OCI-LY1 (cell line): ENCODE data around the gene SUV39H2.
A peak's percentile ranks its signal among the peaks of the same experiment; 100 is the strongest.
"Not testable (repeated sequence)": the region's sequence is repeated elsewhere in the genome, so short reads cannot be mapped to it uniquely, and the experiment has no call there.

Experiments used
- H2AFZ ChIP-seq: fragments of 200-600 bp; sonication (generic), shearing (Covaris generic); 2 replicates; pipeline ENCODE4 v1.6.0; 2014; ENCODE audit warnings: antibody characterized with exemption, mild to moderate bottlenecking, low read length
- H3F3A ChIP-seq: fragments of 200-600 bp; sonication (generic), shearing (Covaris generic); 2 replicates; pipeline ENCODE4 v1.6.0; 2014; ENCODE audit warnings: mild to moderate bottlenecking, antibody characterized with exemption, low read length, moderate library complexity; ENCODE audit not compliant: insufficient read depth
- H3K27ac ChIP-seq: fragments of 200-600 bp; sonication (generic); 2 replicates; pipeline ENCODE4 v1.5.1; 2014; ENCODE audit warnings: low read length, mixed run types, mild to moderate bottlenecking, low read depth; ENCODE audit not compliant: poor library complexity, severe bottlenecking
- H3K27me3 ChIP-seq: fragments of 200-600 bp; sonication (generic); 2 replicates; pipeline ENCODE4 v1.6.0; 2014; ENCODE audit warnings: antibody characterized with exemption, mild to moderate bottlenecking, low read length, moderate library complexity; ENCODE audit not compliant: insufficient read depth
- H3K36me3 ChIP-seq: fragments of 200-600 bp; sonication (generic); 2 replicates; pipeline ENCODE4 v1.6.1; 2014; ENCODE audit warnings: mild to moderate bottlenecking, antibody characterized with exemption, low read length, moderate library complexity, mixed read lengths; ENCODE audit not compliant: insufficient read depth
- H3K4me1 ChIP-seq: fragments of 200-600 bp; sonication (generic); 2 replicates; pipeline ENCODE4 v1.5.1; 2014; ENCODE audit warnings: mild to moderate bottlenecking, low read length, moderate library complexity; ENCODE audit not compliant: insufficient read depth, severe bottlenecking
- H3K4me2 ChIP-seq: fragments of 200-600 bp; sonication (generic), shearing (Covaris generic); 2 replicates; pipeline ENCODE4 v1.6.1; 2014; ENCODE audit warnings: low read length
- H3K4me3 ChIP-seq: fragments of 200-600 bp; sonication (generic); 2 replicates; pipeline ENCODE4 v1.5.1; 2014; ENCODE audit warnings: low read length, low read depth, mild to moderate bottlenecking, mixed read lengths; ENCODE audit not compliant: poor library complexity, severe bottlenecking
- H3K79me2 ChIP-seq: fragments of 200-600 bp; shearing (Covaris generic); 2 replicates; pipeline ENCODE4 v1.6.1; 2016; ENCODE audit warnings: mixed run types, low read length, mixed read lengths; ENCODE audit not compliant: insufficient read depth
- H3K9ac ChIP-seq: fragments of 200-600 bp; sonication (generic), shearing (Covaris generic); 2 replicates; pipeline ENCODE4 v1.6.1; 2014; ENCODE audit warnings: mild to moderate bottlenecking, low read length, mixed read lengths
- H3K9me2 ChIP-seq: fragments of 200-600 bp; sonication (generic), shearing (Covaris generic); 2 replicates; pipeline ENCODE4 v1.6.1; 2014; ENCODE audit warnings: low read depth, mild to moderate bottlenecking, low read length, mixed read lengths
- H3K9me3 ChIP-seq: fragments of 200-600 bp; shearing (Covaris generic); 2 replicates; pipeline ENCODE4 v1.6.1; 2014; ENCODE audit warnings: low read length, mixed read lengths
- H4K20me1 ChIP-seq: fragments of 200-600 bp; sonication (generic), shearing (Covaris generic); 2 replicates; pipeline ENCODE4 v1.6.0; 2016; ENCODE audit warnings: mild to moderate bottlenecking, low read length; ENCODE audit not compliant: insufficient read depth
- CTCF ChIP-seq: fragments of 200-600 bp; sonication (generic), shearing (Covaris generic); IDR thresholded peaks from 2 replicates; pipeline ENCODE4 v1.5.1; 2017; ENCODE audit warnings: mild to moderate bottlenecking, antibody characterized with exemption, low read length, moderate library complexity, mixed read lengths
- EZH2 ChIP-seq: fragments of 200-600 bp; sonication (generic), shearing (Covaris generic); IDR thresholded peaks from 2 replicates; pipeline ENCODE4 v1.8.0; 2017; ENCODE audit warnings: borderline replicate concordance, mixed run types, mild to moderate bottlenecking, antibody characterized with exemption, low read length, moderate library complexity, mixed read lengths

Gene SUV39H2

GRCh38 chr10:14926722-14927416 lies 48.2 kb downstream of the SUV39H2 start:
- Histone ChIP-seq H3K4me3 (no peak overlapping the region), H3F3A (no peaks in the 10 kb centered on the region), H3K4me2 (no peak overlapping the region)

GRCh38 chr10:14930610-14931009 lies 51.9 kb downstream of the SUV39H2 start:
- no peaks in the 10 kb centered on the region for H3K9me2 ChIP-seq
- no peaks in the 10 kb centered on the region for H3K79me2 ChIP-seq
- H3K4me2 ChIP-seq = no peak overlapping the region
- no peak overlapping the region for H3K27ac ChIP-seq
- H4K20me1 ChIP-seq = no peaks in the 10 kb centered on the region
- no peaks in the 10 kb centered on the region for H3K27me3 ChIP-seq
- H3K36me3 ChIP-seq = peaks cover 93% of the 10 kb centered on the region
- TF ChIP-seq CTCF (no peak), EZH2 (no peak)
- no peaks in the 10 kb centered on the region for H3K4me1 ChIP-seq
- H3K9ac ChIP-seq = no peak overlapping the region
- no peak overlapping the region for H3K4me3 ChIP-seq
- H3K9me3 ChIP-seq = no peaks in the 10 kb centered on the region
- H2AFZ ChIP-seq = no peak overlapping the region
- H3F3A ChIP-seq = no peaks in the 10 kb centered on the region

More at GRCh38 chr10:14926722-14927416, 48.2 kb downstream of the SUV39H2 start:
- Histone ChIP-seq H3K36me3 (peaks cover 94% of the 10 kb centered on the region), H3K4me1 (no peaks in the 10 kb centered on the region), H3K27me3 (no peaks in the 10 kb centered on the region), H3K79me2 (no peaks in the 10 kb centered on the region), H3K27ac (no peak overlapping the region), H3K9me3 (no peaks in the 10 kb centered on the region), H2AFZ (no peak overlapping the region), H3K9ac (no peak overlapping the region), H3K9me2 (no peaks in the 10 kb centered on the region), H4K20me1 (no peaks in the 10 kb centered on the region)
- no peak for TF ChIP-seq EZH2
- TF ChIP-seq CTCF = no peak

GRCh38 chr10:14936584-14936983 lies 57.9 kb downstream of the SUV39H2 start:
- Histone ChIP-seq H3K9me3 (no peaks in the 10 kb centered on the region), H4K20me1 (no peaks in the 10 kb centered on the region), H3K79me2 (no peaks in the 10 kb centered on the region), H2AFZ (no peak overlapping the region), H3K9me2 (no peaks in the 10 kb centered on the region), H3K27ac (no peak overlapping the region), H3K36me3 (peaks cover 75% of the 10 kb centered on the region), H3K4me1 (no peaks in the 10 kb centered on the region), H3K9ac (no peak overlapping the region), H3F3A (no peaks in the 10 kb centered on the region), H3K27me3 (no peaks in the 10 kb centered on the region), H3K4me2 (no peak overlapping the region), H3K4me3 (no peak overlapping the region)
- no peak for TF ChIP-seq CTCF
- TF ChIP-seq EZH2 = no peak

- not testable (repeated sequence) for H3K4me2 ChIP-seq, H3F3A ChIP-seq, H3K4me1 ChIP-seq, H4K20me1 ChIP-seq, H3K27ac ChIP-seq, H3K4me3 ChIP-seq, H3K9ac ChIP-seq, H3K79me2 ChIP-seq, H3K9me3 ChIP-seq, H3K9me2 ChIP-seq, H2AFZ ChIP-seq, H3K27me3 ChIP-seq
- peaks cover 77% of the 10 kb centered on the region for H3K36me3 ChIP-seq
Observed at GRCh38 chr10:14938971-14939370, 60.3 kb downstream of the SUV39H2 start.

GRCh38 chr10:14942147-14942949 lies 63.7 kb downstream of the SUV39H2 start:
- not testable (repeated sequence) for H3K27me3 ChIP-seq, H3F3A ChIP-seq, H3K9me3 ChIP-seq, H3K4me1 ChIP-seq, H3K4me2 ChIP-seq, H3K79me2 ChIP-seq, H3K4me3 ChIP-seq, H3K9me2 ChIP-seq, H3K9ac ChIP-seq, H2AFZ ChIP-seq, H4K20me1 ChIP-seq
- Histone ChIP-seq H3K27ac (peak overlapping the region; percentile 49), H3K36me3 (peaks cover 77% of the 10 kb centered on the region)
